ENCODE results near the gene TIMM22.

- TF ChIP-seq CTCF (conservative IDR thresholded peaks at IDR 0.05 in 1 of 2, IDR thresholded peaks at IDR 0.05 in 1 of 2; ENCODE audit: extremely low read depth in 1 of 2, insufficient read depth in 1 of 2, low read depth in 1 of 2, low read length in 2 of 2) (no peak), EZH2 (IDR thresholded peaks at IDR 0.05; ENCODE audit: borderline replicate concordance, low read length) (no peak)
Measured at GRCh38 chr17:1050246-1050995, 53.5 kb downstream of the TIMM22 start.

All from mammary epithelial cell (primary cell).